ENCODE measurements around the gene STARD3NL.

GRCh38 chr7:38280000-38280399, 102.0 kb downstream of the STARD3NL start:
- no peak for TF ChIP-seq CTCF (IDR thresholded peaks at IDR 0.05)
- TF ChIP-seq POLR2A (IDR thresholded peaks at IDR 0.05) = no peak

All from tibial nerve (tissue), 3 donors.